Measurements from ENCODE around the gene TXNDC11.

DNA sequence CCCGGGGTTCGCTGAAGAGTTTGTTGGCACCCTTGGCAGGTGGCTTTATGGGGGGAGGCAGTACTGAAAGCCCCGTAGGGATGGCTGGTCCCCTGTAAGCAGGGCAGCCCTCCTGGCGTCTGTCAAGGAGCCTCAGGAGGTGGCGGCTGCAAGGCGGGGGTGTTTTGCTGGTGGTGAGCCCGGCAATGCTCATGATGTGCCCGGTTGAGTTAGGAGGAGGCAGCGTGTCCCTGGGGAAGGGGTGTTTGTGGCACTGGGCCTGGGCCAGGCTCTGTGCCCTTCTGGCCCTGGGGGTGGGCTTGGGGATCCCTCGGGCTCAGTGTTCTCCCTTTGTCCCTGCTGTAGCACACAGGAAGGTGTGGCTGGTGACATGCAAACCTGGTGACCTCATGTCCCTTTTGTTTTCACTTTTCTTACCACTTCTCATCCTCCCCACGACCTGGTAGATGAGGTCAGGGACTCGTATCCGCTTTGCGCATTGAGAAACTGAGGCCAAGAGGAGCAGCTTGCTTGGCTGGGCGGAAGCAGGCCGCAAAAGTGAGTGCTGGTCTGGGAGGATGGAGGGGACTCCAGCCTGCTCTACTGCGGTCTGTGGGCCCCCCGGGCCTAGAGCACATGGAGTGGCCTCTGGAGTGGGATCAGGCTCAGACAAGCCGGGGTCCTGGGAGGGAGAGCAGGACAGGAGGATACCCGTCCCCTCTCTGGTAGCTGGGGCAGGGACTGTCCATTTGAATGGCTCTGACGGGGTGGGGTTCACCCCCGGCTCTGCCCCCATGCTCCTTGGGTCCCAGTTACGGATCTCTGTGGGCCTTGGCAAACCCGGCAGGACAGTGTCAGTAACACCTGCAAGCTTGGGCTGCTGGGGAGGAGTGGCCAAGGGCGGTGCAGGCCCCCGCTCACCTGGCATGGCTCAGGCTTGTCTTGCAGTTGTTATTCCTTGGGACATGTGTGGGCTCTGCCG is 72.2 kb downstream of the TXNDC11 start:
- TF ChIP-seq, protein P1, sequence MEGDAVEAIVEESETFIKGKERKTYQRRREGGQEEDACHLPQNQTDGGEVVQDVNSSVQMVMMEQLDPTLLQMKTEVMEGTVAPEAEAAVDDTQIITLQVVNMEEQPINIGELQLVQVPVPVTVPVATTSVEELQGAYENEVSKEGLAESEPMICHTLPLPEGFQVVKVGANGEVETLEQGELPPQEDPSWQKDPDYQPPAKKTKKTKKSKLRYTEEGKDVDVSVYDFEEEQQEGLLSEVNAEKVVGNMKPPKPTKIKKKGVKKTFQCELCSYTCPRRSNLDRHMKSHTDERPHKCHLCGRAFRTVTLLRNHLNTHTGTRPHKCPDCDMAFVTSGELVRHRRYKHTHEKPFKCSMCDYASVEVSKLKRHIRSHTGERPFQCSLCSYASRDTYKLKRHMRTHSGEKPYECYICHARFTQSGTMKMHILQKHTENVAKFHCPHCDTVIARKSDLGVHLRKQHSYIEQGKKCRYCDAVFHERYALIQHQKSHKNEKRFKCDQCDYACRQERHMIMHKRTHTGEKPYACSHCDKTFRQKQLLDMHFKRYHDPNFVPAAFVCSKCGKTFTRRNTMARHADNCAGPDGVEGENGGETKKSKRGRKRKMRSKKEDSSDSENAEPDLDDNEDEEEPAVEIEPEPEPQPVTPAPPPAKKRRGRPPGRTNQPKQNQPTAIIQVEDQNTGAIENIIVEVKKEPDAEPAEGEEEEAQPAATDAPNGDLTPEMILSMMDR (IDR thresholded peaks at IDR 0.05): no peak
- TF ChIP-seq POLR2AphosphoS5 (IDR thresholded peaks at IDR 0.05) (peak; percentile 8), POLR2A (IDR thresholded peaks at IDR 0.05) (no peak)

All from prostate gland (tissue), 2 donors.